OCI-LY7 (cell line): ENCODE measurements around the gene INS. TPM values are rescaled to one million over a fixed set of nuclear protein-coding genes. Genes with fewer than 3 reads are reported as not detected.

ENCODE experiments used
- BruUV-seq: library from RNA; stranded (reverse); fragments of 400-500 nt; replicated peaks from 2 replicates; lab custom pipeline; 2021; lab: Mats Ljungman, UMichigan
- CTCF ChIA-PET: fragments of 300-600 bp; sonication (Branson Sonifier 250); formaldehyde crosslinking; loops from one replicate; lab custom pipeline; 2022; ENCODE audit warnings: antibody characterized with exemption; ENCODE audit not compliant: unreplicated experiment; lab: Charles Lee
- POLR2A ChIA-PET: fragments of 300-600 bp; sonication (Branson Sonifier 250); formaldehyde crosslinking; loops from one replicate; lab custom pipeline; 2022; ENCODE audit warnings: antibody characterized with exemption; lab: Charles Lee
- DNase-seq: peaks from one replicate; pipeline ENCODE4 v3.0.0-alpha.2; 2015; ENCODE audit warnings: low spot score
- H2AFZ ChIP-seq: fragments of 200-600 bp; sonication (generic), shearing (Covaris generic); 2 replicates; pipeline ENCODE4 v1.6.1; 2014; ENCODE audit warnings: mild to moderate bottlenecking, antibody characterized with exemption, low read length, moderate library complexity
- H3K27ac ChIP-seq: fragments of 200-600 bp; sonication (generic); 2 replicates; pipeline ENCODE4 v1.5.1; 2014; ENCODE audit warnings: mixed run types, low read depth, mild to moderate bottlenecking, moderate library complexity, low read length, inconsistent platforms; ENCODE audit not compliant: poor library complexity, severe bottlenecking
- H3K36me3 ChIP-seq: fragments of 200-600 bp; sonication (generic); 2 replicates; pipeline ENCODE4 v1.6.1; 2014; ENCODE audit warnings: mild to moderate bottlenecking, antibody characterized with exemption, low read length, moderate library complexity, mixed read lengths; ENCODE audit not compliant: insufficient read depth
- H3K4me1 ChIP-seq: fragments of 200-600 bp; sonication (generic); 2 replicates; pipeline ENCODE4 v1.5.1; 2014; ENCODE audit warnings: mild to moderate bottlenecking, low read length; ENCODE audit not compliant: insufficient read depth, poor library complexity, severe bottlenecking
- H3K4me2 ChIP-seq: fragments of 200-600 bp; sonication (generic); 2 replicates; pipeline ENCODE4 v1.6.1; 2014; ENCODE audit warnings: mild to moderate bottlenecking, low read length
- H3K4me3 ChIP-seq: fragments of 200-600 bp; sonication (generic); 2 replicates; pipeline ENCODE4 v1.5.1; 2014; ENCODE audit warnings: mild to moderate bottlenecking, low read depth, low read length; ENCODE audit not compliant: poor library complexity, severe bottlenecking
- H3K79me2 ChIP-seq: fragments of 200-600 bp; sonication (generic); 2 replicates; pipeline ENCODE4 v1.6.1; 2016; ENCODE audit warnings: low read depth, mild to moderate bottlenecking, low read length, moderate library complexity, mixed read lengths; ENCODE audit not compliant: insufficient read depth
- H3K9me2 ChIP-seq: fragments of 200-600 bp; sonication (generic); 2 replicates; pipeline ENCODE4 v1.6.1; 2016; ENCODE audit warnings: mild to moderate bottlenecking, low read length, mixed read lengths; ENCODE audit not compliant: insufficient read depth
- H3K9me3 ChIP-seq: fragments of 200-600 bp; sonication (generic); 2 replicates; pipeline ENCODE4 v1.6.1; 2014; ENCODE audit warnings: mild to moderate bottlenecking, mixed run types, low read length, mixed read lengths
- H4K20me1 ChIP-seq: fragments of 200-600 bp; sonication (generic); 2 replicates; pipeline ENCODE4 v1.6.1; 2014; ENCODE audit warnings: mild to moderate bottlenecking, antibody characterized with exemption, low read length, moderate library complexity, mixed read lengths; ENCODE audit not compliant: insufficient read depth
- CTCF ChIP-seq: fragments of 200-600 bp; sonication (generic); conservative IDR thresholded peaks from 2 replicates; pipeline ENCODE4 v1.5.1; 2014; ENCODE audit warnings: mild to moderate bottlenecking, antibody characterized with exemption, low read length, moderate library complexity, mixed read lengths
- EZH2phosphoT487 ChIP-seq: fragments of 200-600 bp; sonication (generic); IDR thresholded peaks from 2 replicates; pipeline ENCODE4 v1.6.1; 2018; ENCODE audit warnings: low read depth, borderline replicate concordance, mild to moderate bottlenecking, mixed run types, antibody characterized with exemption, low read length, moderate library complexity, mixed read lengths
- intact Hi-C: fragments of 100-400 bp; cut with micrococcal nuclease; formaldehyde crosslinking; loops from one replicate; pipeline ENCODE4 v1.10.0; 2022; ENCODE audit not compliant: unreplicated experiment
- total RNA-seq, 2 experiments: library from RNA; depleted of rRNA in 1 of 2; stranded (reverse); fragments of >200 nt in 1 of 2; shearing (Covaris generic) in 1 of 2; gene quantifications; 2 replicates each; pipeline ENCODE4 v1.2.3, GENCODE V29; 2014 to 2022

Gene INS
- total RNA-seq, 2 experiments from 2014 or later = not detected

- no peak overlapping the region for H3K27ac ChIP-seq
- POLR2A ChIA-PET = no interaction called here
- no peaks in the 10 kb centered on the region for H3K79me2 ChIP-seq
- BruUV-seq = no TSS peak
- no peak for DNase-seq
- no peak overlapping the region for H2AFZ ChIP-seq
- CTCF ChIA-PET = interaction anchor here (0.6 kb wide), 1 partner anchor 109 kb away, joined by 10 read pairs; no protein-coding TSS in a partner anchor
- TF ChIP-seq EZH2phosphoT487 = no peak
- no peak for TF ChIP-seq CTCF
- no peak overlapping the region for H3K4me3 ChIP-seq
- intact Hi-C loops = no loop called here
- H3K4me2 ChIP-seq = no peak overlapping the region
- no peaks in the 10 kb centered on the region for H3K9me3 ChIP-seq
- no peaks in the 10 kb centered on the region for H3K9me2 ChIP-seq
- no peaks in the 10 kb centered on the region for H3K36me3 ChIP-seq
- H4K20me1 ChIP-seq = no peaks in the 10 kb centered on the region
- H3K4me1 ChIP-seq = peaks cover 4% of the 10 kb centered on the region
Measured at GRCh38 chr11:2148595-2148994, 12.4 kb downstream of the INS start.

- BruUV-seq = no TSS peak
- intact Hi-C loops = no loop called here
- Histone ChIP-seq H3K4me3 (no peak overlapping the region), H3K36me3 (no peaks in the 10 kb centered on the region), H3K4me2 (no peak overlapping the region), H3K9me3 (no peaks in the 10 kb centered on the region), H3K27ac (no peak overlapping the region), H2AFZ (no peak overlapping the region), H4K20me1 (no peaks in the 10 kb centered on the region), H3K9me2 (no peaks in the 10 kb centered on the region), H3K79me2 (no peaks in the 10 kb centered on the region), H3K4me1 (peaks cover 4% of the 10 kb centered on the region)
- no peak for TF ChIP-seq CTCF
- TF ChIP-seq EZH2phosphoT487 = no peak
- DNase-seq = no peak
- POLR2A ChIA-PET = no interaction called here
- CTCF ChIA-PET = no interaction called here
Measured at GRCh38 chr11:2147391-2147790, 13.6 kb downstream of the INS start.

GRCh38 chr11:2146051-2146450 lies 15.0 kb downstream of the INS start:
- intact Hi-C loops = no loop called here
- Histone ChIP-seq H3K4me2 (no peak overlapping the region), H3K79me2 (no peaks in the 10 kb centered on the region), H3K36me3 (no peaks in the 10 kb centered on the region), H4K20me1 (no peaks in the 10 kb centered on the region), H3K4me3 (no peak overlapping the region), H3K9me2 (no peaks in the 10 kb centered on the region), H3K27ac (no peak overlapping the region), H3K4me1 (no peaks in the 10 kb centered on the region), H2AFZ (no peak overlapping the region), H3K9me3 (no peaks in the 10 kb centered on the region)
- BruUV-seq = no TSS peak
- ChIA-PET POLR2A (no interaction called here), CTCF (no interaction called here)
- TF ChIP-seq CTCF (no peak), EZH2phosphoT487 (no peak)
- DNase-seq = no peak
